Peyer's patch (tissue), 4 donors: ENCODE measurements around the gene MRPL36.

Source experiments
- POLR2A ChIP-seq, 2 donors: fragments of 450-650 bp; IDR thresholded peaks; one replicate each; pipeline ENCODE4 v1.5.1; 2017; ENCODE audit warnings: antibody characterized with exemption in 2 of 2, mild to moderate bottlenecking in 2 of 2, moderate library complexity in 2 of 2
- TF ChIP-seq, protein P1 (sequence below), 6 experiments: fragments of 450-650 bp in 4 of 6; fragments of 200-600 bp in 2 of 6; sonication (generic) in 1 of 6; IDR thresholded peaks; one replicate each; pipeline ENCODE4 v1.5.1; 2017 to 2019; ENCODE audit warnings: antibody characterized with exemption in 6 of 6, mild to moderate bottlenecking in 3 of 6, moderate library complexity in 1 of 6

DNA sequence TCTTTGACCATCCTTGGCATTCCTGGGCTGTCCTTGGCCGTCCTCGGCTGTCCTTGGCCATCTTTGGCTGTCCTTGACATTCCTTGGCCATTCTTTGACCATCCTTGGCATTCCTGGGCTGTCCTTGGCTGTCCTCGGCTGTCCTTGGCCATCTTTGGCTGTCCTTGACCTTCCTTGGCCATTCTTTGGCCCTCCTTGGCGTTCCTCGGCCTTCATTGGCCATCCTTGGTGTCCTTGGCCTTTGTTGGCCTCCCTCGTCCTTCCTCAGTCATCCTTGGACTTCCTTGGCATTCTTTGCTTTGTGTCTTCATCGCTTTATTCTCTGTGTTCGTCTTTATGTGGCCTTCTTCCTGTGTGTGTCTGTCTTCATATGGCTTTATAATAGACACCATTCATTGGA lies 22.2 kb upstream of the MRPL36 start:
- TF ChIP-seq POLR2A (IDR thresholded peaks at IDR 0.05): no peak
- TF ChIP-seq, protein P1, sequence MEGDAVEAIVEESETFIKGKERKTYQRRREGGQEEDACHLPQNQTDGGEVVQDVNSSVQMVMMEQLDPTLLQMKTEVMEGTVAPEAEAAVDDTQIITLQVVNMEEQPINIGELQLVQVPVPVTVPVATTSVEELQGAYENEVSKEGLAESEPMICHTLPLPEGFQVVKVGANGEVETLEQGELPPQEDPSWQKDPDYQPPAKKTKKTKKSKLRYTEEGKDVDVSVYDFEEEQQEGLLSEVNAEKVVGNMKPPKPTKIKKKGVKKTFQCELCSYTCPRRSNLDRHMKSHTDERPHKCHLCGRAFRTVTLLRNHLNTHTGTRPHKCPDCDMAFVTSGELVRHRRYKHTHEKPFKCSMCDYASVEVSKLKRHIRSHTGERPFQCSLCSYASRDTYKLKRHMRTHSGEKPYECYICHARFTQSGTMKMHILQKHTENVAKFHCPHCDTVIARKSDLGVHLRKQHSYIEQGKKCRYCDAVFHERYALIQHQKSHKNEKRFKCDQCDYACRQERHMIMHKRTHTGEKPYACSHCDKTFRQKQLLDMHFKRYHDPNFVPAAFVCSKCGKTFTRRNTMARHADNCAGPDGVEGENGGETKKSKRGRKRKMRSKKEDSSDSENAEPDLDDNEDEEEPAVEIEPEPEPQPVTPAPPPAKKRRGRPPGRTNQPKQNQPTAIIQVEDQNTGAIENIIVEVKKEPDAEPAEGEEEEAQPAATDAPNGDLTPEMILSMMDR (IDR thresholded peaks at IDR 0.05): no peak
